NCI-H524 (cell line): ENCODE measurements around the gene SAP130.
A peak's percentile ranks its signal among the peaks of the same experiment; 100 is the strongest.

Experiments used
- DNase-seq, 2 experiments: peaks; one replicate each; lab custom pipeline; 2025; lab: John Stamatoyannopoulos, UW

Gene SAP130

GRCh38 chr2:128027801-128028667, at the start of gene SAP130:
Gene SAP130 (minus strand): TSS chr2:128028059. CDS start chr2:128026292, 1,767 bp downstream.
- peak; percentile 89 to 95 for DNase-seq

- DNase-seq: no peak
Measured at GRCh38 chr2:128076461-128077106, 48.7 kb upstream of the SAP130 start.

- DNase-seq: no peak
Measured at GRCh38 chr2:128073278-128073677, 45.4 kb upstream of the SAP130 start.

DNA sequence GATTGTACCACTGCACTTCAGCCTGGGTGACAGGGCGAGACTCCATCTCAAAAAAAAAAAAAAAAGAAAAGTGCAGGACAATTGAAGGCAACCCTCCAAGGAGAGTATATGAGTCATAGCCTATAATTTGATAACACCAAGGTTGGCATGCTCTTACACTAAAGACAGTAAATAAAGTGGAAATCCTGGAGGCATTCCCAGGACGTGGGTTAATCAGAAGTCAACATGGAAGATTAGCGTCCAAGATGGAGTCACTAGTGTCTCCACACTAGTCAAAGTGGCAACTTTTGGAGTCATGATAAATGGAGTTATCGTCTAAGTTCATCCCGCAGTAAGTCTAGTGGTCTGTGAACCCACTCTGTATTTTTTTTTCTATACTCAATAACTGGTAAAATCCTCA, 41.9 kb upstream of the SAP130 start:
- DNase-seq: no peak

- DNase-seq: no peak
Measured at GRCh38 chr2:128064353-128064752, 36.5 kb upstream of the SAP130 start.

DNA sequence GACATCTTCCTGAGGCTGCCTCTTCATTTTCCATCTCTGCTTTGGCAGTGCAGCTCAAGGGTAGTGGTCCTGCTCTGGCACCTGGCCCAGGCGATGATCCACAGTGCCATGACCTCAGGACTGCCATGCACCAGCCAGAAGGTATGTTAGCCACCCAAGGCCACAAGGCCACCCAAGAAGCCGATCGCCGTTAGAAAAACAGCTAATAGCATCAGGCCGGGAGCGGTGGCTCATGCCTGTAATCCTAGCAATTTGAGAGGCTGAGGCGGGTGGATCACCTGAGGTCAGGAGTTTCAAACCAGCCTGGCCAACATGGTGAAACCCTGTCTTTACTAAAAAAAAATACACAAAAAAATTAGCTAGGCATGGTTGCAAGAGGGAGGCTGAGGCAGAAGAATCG, 34.7 kb upstream of the SAP130 start:
- DNase-seq: no peak

GRCh38 chr2:128058114-128058513, 30.3 kb upstream of the SAP130 start:
- DNase-seq: peak; percentile 52 to 87

GRCh38 chr2:128057334-128057733, 29.5 kb upstream of the SAP130 start:
- DNase-seq: no peak

DNA sequence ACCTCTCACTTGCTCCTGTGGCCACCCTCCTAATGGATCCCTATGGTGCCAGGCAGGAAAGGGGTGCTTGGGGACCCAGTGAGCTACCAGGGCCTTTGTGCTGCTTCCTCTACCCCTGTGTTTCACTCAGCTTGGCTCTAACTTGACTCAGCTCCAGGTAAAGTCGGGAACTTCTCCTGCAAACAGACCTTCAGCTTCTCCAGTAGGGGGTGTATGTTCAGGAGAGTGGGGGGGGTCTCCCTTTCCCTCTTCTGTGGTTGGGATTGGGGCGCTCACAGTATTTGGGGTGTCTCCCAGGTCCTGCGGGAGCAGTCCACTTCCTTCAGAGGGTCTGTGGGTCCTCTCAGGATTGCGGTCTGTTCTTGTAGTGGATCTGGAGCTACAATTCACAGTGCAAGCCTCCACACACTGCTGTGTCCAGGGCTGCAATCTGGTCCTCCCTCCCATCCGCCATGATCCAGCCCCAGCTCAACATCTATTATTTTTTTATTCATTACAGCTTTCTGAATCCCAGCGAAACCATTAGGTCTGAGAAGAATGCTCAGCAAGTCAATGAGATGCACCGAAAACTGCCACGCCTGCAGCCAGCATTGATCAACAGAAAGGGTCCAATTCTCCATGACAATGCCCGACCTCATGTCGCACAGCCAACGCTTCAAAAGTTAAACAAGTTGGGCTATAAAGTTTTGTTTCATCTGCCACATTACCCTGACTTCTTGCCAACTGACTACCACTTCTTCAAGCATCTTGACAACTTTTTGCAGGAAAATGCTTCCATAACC, 26.4 kb upstream of the SAP130 start:
- no peak for DNase-seq

GRCh38 chr2:128053331-128053730, 25.5 kb upstream of the SAP130 start:
- no peak for DNase-seq

DNA sequence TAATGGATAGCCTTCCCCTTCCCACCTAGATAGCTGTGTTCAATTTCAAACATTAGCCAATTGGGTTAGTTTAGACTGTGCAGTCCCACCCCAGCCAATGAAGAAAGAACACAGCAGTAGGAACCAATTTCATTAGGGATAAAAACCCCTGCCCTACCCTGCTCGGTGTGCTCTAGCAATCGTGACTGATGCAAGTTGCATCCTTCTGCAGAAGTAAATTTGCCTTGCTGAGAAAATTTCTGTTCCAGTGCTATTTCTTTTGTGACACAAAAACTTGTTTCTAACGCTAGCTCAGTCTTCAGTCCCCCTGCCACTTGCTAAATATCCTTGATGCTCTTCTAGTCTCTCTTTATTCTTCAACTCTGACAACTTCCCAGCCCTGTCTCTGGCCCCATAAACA, 15.2 kb upstream of the SAP130 start:
- no peak for DNase-seq

- no peak for DNase-seq
Measured at GRCh38 chr2:128041561-128041960, 13.7 kb upstream of the SAP130 start.

DNA sequence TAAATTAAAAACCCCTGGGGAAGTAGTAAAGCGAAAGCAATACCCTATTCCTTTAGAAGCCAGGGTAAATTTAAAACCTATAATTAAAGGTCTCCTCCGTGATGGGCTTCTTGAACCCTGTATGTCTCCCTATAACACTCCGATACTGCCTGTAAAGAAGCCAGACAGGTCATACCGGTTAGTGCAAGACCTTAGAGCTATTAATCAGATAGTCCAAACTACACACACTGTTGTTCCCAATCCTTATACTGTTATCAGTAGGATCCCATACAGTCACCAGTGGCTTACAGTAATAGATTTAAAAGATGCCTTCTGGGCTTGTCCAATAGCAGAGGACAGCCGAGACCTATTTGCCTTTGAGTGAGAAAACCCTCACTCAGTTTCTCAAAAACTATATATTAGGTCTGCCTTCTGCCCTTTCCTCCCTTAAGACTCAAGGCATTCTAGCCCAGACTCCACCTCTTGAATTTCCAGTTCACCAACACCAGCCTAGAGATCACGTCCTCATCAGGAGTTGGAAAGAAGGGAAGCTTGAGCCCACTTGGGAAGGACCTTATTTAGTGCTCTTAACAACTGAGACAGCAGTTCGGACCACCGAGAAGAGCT, 12.4 kb upstream of the SAP130 start:
- no peak for DNase-seq

- no peak for DNase-seq
Measured at GRCh38 chr2:128039535-128039934, 11.7 kb upstream of the SAP130 start.

GRCh38 chr2:128038411-128038810, 10.6 kb upstream of the SAP130 start:
- DNase-seq: no peak

- no peak for DNase-seq
Measured at GRCh38 chr2:128037649-128038048, 9.8 kb upstream of the SAP130 start.

- DNase-seq: no peak
Measured at GRCh38 chr2:128036748-128037607, 9.1 kb upstream of the SAP130 start.

DNA sequence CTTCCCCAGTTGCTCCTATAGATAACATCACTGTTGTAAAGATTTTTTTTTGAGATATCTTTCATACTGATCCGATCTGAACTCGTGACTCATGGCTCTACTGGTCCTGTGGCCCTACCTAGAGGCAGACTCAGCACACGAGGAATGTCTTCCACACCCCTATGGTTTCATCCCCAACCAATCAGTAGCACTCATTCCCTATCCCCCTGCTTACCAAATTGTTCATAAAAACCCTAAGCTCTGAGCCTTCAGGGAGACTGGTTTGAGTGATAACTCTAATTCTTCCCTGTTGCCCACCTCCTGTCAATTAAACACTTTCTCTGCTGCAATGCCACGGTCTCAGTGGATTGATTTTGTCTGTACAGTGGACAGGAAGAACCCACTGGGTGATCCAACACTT, 4.2 kb upstream of the SAP130 start:
- no peak for DNase-seq

DNA sequence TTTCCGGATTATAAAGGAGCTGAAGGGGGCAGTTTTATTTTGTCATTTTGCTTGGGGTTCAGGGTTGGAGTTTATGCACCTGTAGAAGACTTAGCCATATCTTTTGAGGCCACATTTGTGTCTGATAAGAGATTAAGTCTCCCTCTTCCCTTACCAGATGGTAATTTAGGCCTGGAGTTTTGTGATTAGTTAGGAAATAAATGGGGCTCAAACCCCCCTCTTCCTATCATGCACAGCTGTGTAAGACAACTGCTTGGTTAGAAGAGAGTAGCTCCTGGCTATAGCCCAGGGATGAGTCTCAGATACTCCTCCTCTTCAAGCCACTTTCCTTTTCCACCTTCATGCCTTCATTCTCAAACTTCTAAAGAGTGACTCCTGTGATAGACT, 802 bp upstream of the SAP130 start:
- DNase-seq: peak; percentile 2 to 44

GRCh38 chr2:128027278-128027800, 520 bp downstream of the SAP130 start:
- peak; percentile 90 to 97 for DNase-seq
